A549 (cell line): ENCODE measurements around the gene DPYD. TPM values are rescaled to one million over a fixed set of nuclear protein-coding genes. Genes with fewer than 3 reads are reported as not detected.

Source experiments
- ATAC-seq, 2 experiments: fragments of 200-7000 bp in 1 of 2; fragments of >200 bp in 1 of 2; cut with Nextera tagmentation in 1 of 2; cut with Tn5 transposase in 1 of 2; 3 replicates each; pipeline versions ENCODE4 v1.8.0 to v1.9.1; 2018 to 2020; ENCODE audit warnings: mild to moderate bottlenecking in 1 of 2, moderate library complexity in 1 of 2
- CTCF ChIA-PET: fragments of 300-600 bp; sonication (Branson Sonifier 250); formaldehyde crosslinking; extraction: SDS; loops from one replicate; lab custom pipeline; 2021; ENCODE audit warnings: antibody characterized with exemption, inconsistent platforms; lab: Yijun Ruan, JAX
- POLR2A ChIA-PET: fragments of 350-600 bp; formaldehyde crosslinking; extraction: SDS; loops from one replicate; lab custom pipeline; 2021; ENCODE audit warnings: antibody characterized with exemption, inconsistent platforms; lab: Yijun Ruan, JAX
- DNase-seq, 2 experiments: peaks; one replicate each; pipeline versions ENCODE4 v3.0.0 to v3.0.0-alpha.2; 2011 to 2016; ENCODE audit warnings: low read depth in 1 of 2, low spot score in 1 of 2
- FAIRE-seq: peaks from 2 replicates; lab custom pipeline; 2011; peaks lifted over from hg19 to GRCh38; lab: Jason Lieb, UNC
- H3K27ac ChIP-seq, 2 experiments: fragments of >200 bp; sonication (Bioruptor Twin); formaldehyde crosslinking; 3 replicates each; pipeline ENCODE4 v1.5.1; 2016 to 2017
- H3K4me1 ChIP-seq: fragments of >200 bp; sonication (Bioruptor Twin); formaldehyde crosslinking; 3 replicates; pipeline ENCODE4 v1.6.1; 2016
- H3K4me2 ChIP-seq: fragments of >200 bp; sonication (Bioruptor Twin); formaldehyde crosslinking; 3 replicates; pipeline ENCODE4 v1.6.1; 2016
- H3K4me3 ChIP-seq: fragments of >200 bp; sonication (Bioruptor Twin); formaldehyde crosslinking; 3 replicates; pipeline ENCODE4 v1.5.1; 2016
- H3K9me3 ChIP-seq: fragments of >200 bp; sonication (Bioruptor Twin); formaldehyde crosslinking; 3 replicates; pipeline ENCODE4 v1.6.1; 2016
- CHD2 ChIP-seq: fragments of 150-350 bp; IDR thresholded peaks from 2 replicates; pipeline ENCODE4 v1.6.1; 2014; ENCODE audit warnings: low read length; ENCODE audit not compliant: partially characterized antibody
- EHF ChIP-seq: fragments of 250-450 bp; sonication (Bioruptor Pico); IDR thresholded peaks from 2 replicates; pipeline ENCODE4 v1.5.0; 2020; ENCODE audit warnings: mild to moderate bottlenecking
- EHMT2 ChIP-seq: fragments of 200-600 bp; sonication (generic); IDR thresholded peaks from 2 replicates; pipeline ENCODE4 v1.6.1; 2016; ENCODE audit warnings: antibody characterized with exemption, low read depth, mild to moderate bottlenecking, moderate library complexity
- FOXS1 ChIP-seq: fragments of 250-450 bp; sonication (Bioruptor Pico); IDR thresholded peaks from 2 replicates; pipeline ENCODE4 v1.5.0; 2020; ENCODE audit warnings: mild to moderate bottlenecking, moderate library complexity
- GATA3 ChIP-seq: IDR thresholded peaks from 2 replicates; pipeline ENCODE4 v1.6.1; 2012; ENCODE audit warnings: borderline replicate concordance
- HEYL ChIP-seq: fragments of 250-450 bp; sonication (Bioruptor Pico); IDR thresholded peaks from 2 replicates; pipeline ENCODE4 v1.8.0; 2021; ENCODE audit warnings: mild to moderate bottlenecking, moderate library complexity
- HOXB13 ChIP-seq: fragments of 250-450 bp; sonication (Bioruptor Pico); IDR thresholded peaks from 2 replicates; pipeline ENCODE4 v1.5.0; 2020; ENCODE audit warnings: low read depth, mild to moderate bottlenecking, moderate library complexity
- JUN ChIP-seq, 2 experiments: fragments of >200 bp; sonication (Bioruptor Twin); formaldehyde crosslinking; IDR thresholded peaks; 2 replicates in 1 of 2; 3 replicates in 1 of 2; pipeline ENCODE4 v1.6.1; 2016 to 2017
- KDM1A ChIP-seq: fragments of 200-600 bp; sonication (generic); IDR thresholded peaks from 2 replicates; pipeline ENCODE4 v1.6.1; 2016; ENCODE audit warnings: low read depth, mild to moderate bottlenecking
- MAFK ChIP-seq: fragments of 450-650 bp; IDR thresholded peaks from 2 replicates; pipeline ENCODE4 v1.6.1; 2014; ENCODE audit not compliant: partially characterized antibody
- POLR2A ChIP-seq: IDR thresholded peaks from 2 replicates; pipeline ENCODE4 v1.6.1; 2012; ENCODE audit warnings: mild to moderate bottlenecking, low read length
- RAD21 ChIP-seq, 2 experiments: fragments of >200 bp in 1 of 2; sonication (Bioruptor Twin) in 1 of 2; formaldehyde crosslinking in 1 of 2; IDR thresholded peaks in 1 of 2; conservative IDR thresholded peaks in 1 of 2; 2 replicates in 1 of 2; 3 replicates in 1 of 2; pipeline ENCODE4 v1.6.1; 2012 to 2018; ENCODE audit warnings: inconsistent platforms in 1 of 2
- RCOR1 ChIP-seq: fragments of 150-350 bp; IDR thresholded peaks from 2 replicates; pipeline ENCODE4 v1.6.1; 2014; ENCODE audit warnings: antibody characterized with exemption, low read length, low read depth
- RNF2 ChIP-seq: fragments of 200-600 bp; sonication (generic); IDR thresholded peaks from 2 replicates; pipeline ENCODE4 v1.6.1; 2016; ENCODE audit warnings: low read depth, mild to moderate bottlenecking, antibody characterized with exemption, moderate library complexity, borderline replicate concordance
- SREBF2 ChIP-seq: fragments of 450-650 bp; IDR thresholded peaks from 2 replicates; pipeline ENCODE4 v1.6.1; 2014; ENCODE audit warnings: mild to moderate bottlenecking, moderate library complexity
- TP53 ChIP-seq: fragments of 250-450 bp; sonication (Bioruptor Pico); IDR thresholded peaks from 2 replicates; pipeline ENCODE4 v1.5.0; 2021; ENCODE audit warnings: mild to moderate bottlenecking, moderate library complexity
- ZSCAN20 ChIP-seq: fragments of 250-450 bp; sonication (Bioruptor Pico); IDR thresholded peaks from 2 replicates; pipeline ENCODE4 v1.8.0; 2022; ENCODE audit warnings: mild to moderate bottlenecking, moderate library complexity
- WGBS: methylation state at CpG from one replicate; pipeline ENCODE4 v1.1.6; 2017; ENCODE audit errors: missing lambda C conversion rate; 5-methylcytosine and 5-hydroxymethylcytosine counted together
- polyA minus RNA-seq: library from RNA; depleted of rRNA, polyadenylated mRNA; stranded (reverse); fragments of >200 nt; gene quantifications from 2 replicates; pipeline ENCODE4 v1.2.3, GENCODE V29; 2011; rRNA and poly(A)+ RNA removed
- polyA plus RNA-seq, 4 experiments: library from polyadenylated mRNA; depleted of rRNA in 3 of 4; stranded (reverse); fragments of >200 nt; fragmentation: RNase III in 1 of 4; extraction: RNeasy Plus Mini Kit Qiagen cat#74134 plus additional on column Dnase treatment in 1 of 4; gene quantifications; 2 replicates in 3 of 4; 3 replicates in 1 of 4; pipeline ENCODE4 v1.2.3, GENCODE V29; 2011 to 2017
- TF ChIP-seq, protein P1 (sequence below): fragments of >200 bp; sonication (Bioruptor Twin); formaldehyde crosslinking; IDR thresholded peaks from 2 replicates; pipeline ENCODE4 v1.6.1; 2016
- TF ChIP-seq, protein P2 (sequence below): fragments of >200 bp; sonication (Bioruptor Twin); formaldehyde crosslinking; IDR thresholded peaks from 3 replicates; pipeline ENCODE4 v1.6.1; 2016
- TF ChIP-seq, protein P3 (sequence below): IDR thresholded peaks from 2 replicates; pipeline ENCODE4 v1.6.1; 2012

Gene DPYD
- polyA plus RNA-seq (2011; rRNA removed) (6.9 and 7.5 TPM in 2 replicates), polyA plus RNA-seq (2017; fragmentation: RNase III; extraction: RNeasy Plus Mini Kit Qiagen cat#74134 plus additional on column Dnase treatment) (5.1 to 5.9 TPM (median 5.3 TPM) in 3 replicates), polyA minus RNA-seq (13.6 and 16.5 TPM in 2 replicates)
- polyA plus RNA-seq (2012; cell fraction: cytosol; rRNA removed) = 1.6 and 1.8 TPM in 2 replicates
- polyA plus RNA-seq (2012; cell fraction: nucleus; rRNA removed) = 1.5 and 2.3 TPM in 2 replicates

DNA sequence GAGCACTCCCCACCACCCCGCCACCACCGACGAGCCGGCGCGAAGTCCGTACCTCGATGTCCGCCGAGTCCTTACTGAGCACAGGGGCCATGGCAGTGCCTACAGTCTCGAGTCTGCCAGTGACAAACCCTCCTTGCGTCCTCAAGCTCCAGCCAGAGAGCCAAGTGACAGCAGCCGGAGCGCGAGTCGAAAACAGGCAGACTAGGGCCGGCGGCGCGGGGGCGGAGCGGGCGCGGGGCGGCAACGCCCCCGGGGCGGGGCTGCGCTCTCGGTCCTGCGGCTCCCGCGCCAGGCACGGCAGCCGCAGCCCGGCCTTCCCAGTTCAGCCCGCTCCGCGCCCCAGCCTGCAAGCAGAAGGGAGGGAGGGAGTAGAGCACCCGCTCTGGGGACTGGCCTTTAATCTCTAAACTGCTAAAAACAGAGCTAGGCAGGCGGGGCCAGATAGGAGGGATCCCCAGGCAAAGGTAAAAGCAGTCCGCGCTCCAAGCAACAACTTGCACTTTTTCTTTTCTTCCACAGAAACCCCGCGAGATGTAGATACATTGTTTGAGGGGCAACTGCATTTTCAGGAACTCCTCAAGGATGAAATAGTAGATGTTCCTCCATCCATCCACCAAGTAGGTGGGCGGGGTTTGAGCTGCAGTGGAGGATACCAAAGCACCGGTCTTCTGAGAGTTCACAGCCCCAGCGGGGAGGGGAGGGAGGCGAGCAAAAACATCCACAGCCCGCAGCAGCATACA, at the start of gene DPYD:
DPYD (minus strand) TSS at position 203 of the 740 bp plus-strand sequence; CDS start at position 91, 112 bp downstream.
- peak; percentile 96 to 97 for ATAC-seq
- H3K4me2 ChIP-seq = peak within 1 kb of the TSS; percentile 89
- H3K9me3 ChIP-seq = no peaks in the 10 kb centered on the region
- peak within 1 kb of the TSS; percentile 91 for H3K4me3 ChIP-seq
- peaks cover 15% of the 10 kb centered on the region for H3K4me1 ChIP-seq
- peak; percentile 46 to 87 for DNase-seq
- POLR2A ChIA-PET = interaction anchor here (0.8 to 2.2 kb wide), 10 partner anchors 9 to 114 kb away, joined by 3 to 10 read pairs (median 4); no protein-coding TSS in a partner anchor
- CTCF ChIA-PET = interaction anchor here (1.3 to 1.9 kb wide), 2 partner anchors 132 to 548 kb away, joined by 3 to 5 read pairs; no protein-coding TSS in a partner anchor
- peak within 1 kb of the TSS; percentile 69 to 88 for H3K27ac ChIP-seq
- no peak for FAIRE-seq
- TF ChIP-seq EHMT2 = no peak
- TF ChIP-seq, protein P1, sequence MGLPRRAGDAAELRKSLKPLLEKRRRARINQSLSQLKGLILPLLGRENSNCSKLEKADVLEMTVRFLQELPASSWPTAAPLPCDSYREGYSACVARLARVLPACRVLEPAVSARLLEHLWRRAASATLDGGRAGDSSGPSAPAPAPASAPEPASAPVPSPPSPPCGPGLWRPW = no peak
- TF ChIP-seq JUN (IDR thresholded peaks at IDR 0.05) = peak in 1 of 2 experiments; percentile 52; a peak in 1 of 5 replicates
- TF ChIP-seq FOXS1 (CRISPR knock-in tag) = no peak
- no peak for TF ChIP-seq RNF2
- TF ChIP-seq CHD2 = no peak
- no peak; the same call in 1 of the 2 replicates for TF ChIP-seq POLR2A
- no peak for TF ChIP-seq HEYL
- no peak for TF ChIP-seq SREBF2
- TF ChIP-seq ZSCAN20 (CRISPR knock-in tag) = no peak
- TF ChIP-seq, protein P2, sequence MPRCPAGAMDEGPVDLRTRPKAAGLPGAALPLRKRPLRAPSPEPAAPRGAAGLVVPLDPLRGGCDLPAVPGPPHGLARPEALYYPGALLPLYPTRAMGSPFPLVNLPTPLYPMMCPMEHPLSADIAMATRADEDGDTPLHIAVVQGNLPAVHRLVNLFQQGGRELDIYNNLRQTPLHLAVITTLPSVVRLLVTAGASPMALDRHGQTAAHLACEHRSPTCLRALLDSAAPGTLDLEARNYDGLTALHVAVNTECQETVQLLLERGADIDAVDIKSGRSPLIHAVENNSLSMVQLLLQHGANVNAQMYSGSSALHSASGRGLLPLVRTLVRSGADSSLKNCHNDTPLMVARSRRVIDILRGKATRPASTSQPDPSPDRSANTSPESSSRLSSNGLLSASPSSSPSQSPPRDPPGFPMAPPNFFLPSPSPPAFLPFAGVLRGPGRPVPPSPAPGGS = 0 out of 3 replicates have a peak, but pooled peaks have one; percentile 23
- TF ChIP-seq RAD21 (conservative IDR thresholded peaks at IDR 0.05 in 1 of 2, IDR thresholded peaks at IDR 0.05 in 1 of 2) = peak in 1 of 2 experiments; percentile 12; a peak in 3 of 5 replicates
- 0% methylated on average over 10 of the region's 50 CpGs for WGBS

DNA sequence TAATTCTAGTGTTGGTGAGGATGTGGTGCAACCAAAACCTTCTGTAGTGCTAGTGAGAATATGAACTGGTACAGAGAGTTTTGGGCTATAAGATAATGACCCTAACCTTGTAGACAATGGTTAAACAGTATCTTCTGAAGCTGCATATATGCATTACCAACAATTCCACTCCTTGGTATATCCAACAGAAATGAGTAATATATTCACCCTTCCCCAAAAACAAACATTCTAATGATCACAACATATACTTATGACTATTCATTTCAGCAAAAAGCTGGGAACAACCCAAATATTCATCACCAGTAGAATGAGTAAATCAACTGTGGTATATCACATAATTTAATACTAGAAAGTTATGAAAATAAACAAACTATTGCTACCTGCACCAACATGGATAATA, 39.6 kb upstream of the DPYD start:
- FAIRE-seq = no peak
- Histone ChIP-seq H3K9me3 (no peaks in the 10 kb centered on the region), H3K4me2 (no peak overlapping the region), H3K27ac (no peak overlapping the region), H3K4me3 (no peak overlapping the region), H3K4me1 (no peaks in the 10 kb centered on the region)
- ChIA-PET POLR2A (no interaction called here), CTCF (no interaction called here)
- no peak for DNase-seq
- TF ChIP-seq TP53 = no peak
- no peak for ATAC-seq

DNA sequence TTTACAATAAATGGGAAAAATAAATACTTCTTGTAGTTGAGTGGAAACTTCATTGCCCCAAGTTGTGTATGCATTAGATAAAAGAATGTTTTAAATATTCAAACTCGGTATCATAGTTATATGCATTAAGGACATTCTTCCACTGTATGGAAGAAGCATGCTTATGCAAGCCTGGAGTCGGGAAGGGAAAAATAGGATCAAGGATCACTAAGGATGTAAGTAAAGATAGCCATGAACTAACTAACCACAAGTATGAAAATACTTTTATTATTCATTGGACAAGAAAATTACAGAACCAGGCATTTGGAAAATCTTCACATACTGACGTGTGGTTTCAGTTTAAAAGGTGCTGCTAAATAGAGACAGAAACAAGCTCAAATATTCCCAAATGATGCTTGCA, 26.9 kb upstream of the DPYD start:
- POLR2A ChIA-PET = no interaction called here
- 54% methylated on average over 3 of the region's 3 CpGs for WGBS
- no peaks in the 10 kb centered on the region for H3K9me3 ChIP-seq
- no peak for DNase-seq
- no peak overlapping the region for H3K4me3 ChIP-seq
- TF ChIP-seq, protein P3, sequence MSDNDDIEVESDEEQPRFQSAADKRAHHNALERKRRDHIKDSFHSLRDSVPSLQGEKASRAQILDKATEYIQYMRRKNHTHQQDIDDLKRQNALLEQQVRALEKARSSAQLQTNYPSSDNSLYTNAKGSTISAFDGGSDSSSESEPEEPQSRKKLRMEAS = no peak
- TF ChIP-seq HOXB13 (CRISPR knock-in tag) = no peak
- TF ChIP-seq RCOR1 = no peak
- no peak for TF ChIP-seq KDM1A
- TF ChIP-seq EHF = no peak
- no peak for TF ChIP-seq MAFK
- TF ChIP-seq GATA3 = no peak
- TF ChIP-seq, all 56 proteins: peak for 0
- no peak overlapping the region for H3K4me2 ChIP-seq
- CTCF ChIA-PET = interaction anchor here (0.6 kb wide), 1 partner anchor 13 kb away, joined by 3 read pairs; no protein-coding TSS in a partner anchor
- ATAC-seq = no peak
- no peak for FAIRE-seq
- no peak overlapping the region for H3K27ac ChIP-seq
- H3K4me1 ChIP-seq = no peaks in the 10 kb centered on the region
